IPS-NIHi7 (cell line): ENCODE data around the gene FARP2.

Source experiments
- DNase-seq: peaks from one replicate; pipeline ENCODE4 v3.0.0; 2012; ENCODE audit warnings: mixed read lengths; ENCODE audit errors: extremely low spot score

FARP2 gene

DNA sequence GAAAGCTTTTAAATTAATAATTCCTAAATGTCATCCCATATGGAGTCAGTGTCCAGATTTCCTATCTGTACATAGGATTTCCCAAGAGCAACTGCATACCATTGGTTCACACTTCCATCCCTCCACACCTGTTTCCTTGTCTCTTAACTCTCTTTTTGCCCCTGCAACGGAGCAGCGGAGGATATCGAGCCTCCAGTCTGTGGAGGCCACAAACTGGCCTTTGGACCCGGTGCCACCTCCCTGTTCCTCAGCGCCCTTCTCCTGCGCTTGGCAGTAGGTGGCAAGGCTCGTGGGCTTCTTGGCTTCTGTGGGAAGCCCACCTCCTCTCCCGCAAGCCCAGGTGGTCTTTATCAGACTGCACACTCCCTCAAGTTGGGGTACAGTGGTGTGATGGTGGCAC lies 176.1 kb downstream of the FARP2 start:
- DNase-seq: no peak

DNA sequence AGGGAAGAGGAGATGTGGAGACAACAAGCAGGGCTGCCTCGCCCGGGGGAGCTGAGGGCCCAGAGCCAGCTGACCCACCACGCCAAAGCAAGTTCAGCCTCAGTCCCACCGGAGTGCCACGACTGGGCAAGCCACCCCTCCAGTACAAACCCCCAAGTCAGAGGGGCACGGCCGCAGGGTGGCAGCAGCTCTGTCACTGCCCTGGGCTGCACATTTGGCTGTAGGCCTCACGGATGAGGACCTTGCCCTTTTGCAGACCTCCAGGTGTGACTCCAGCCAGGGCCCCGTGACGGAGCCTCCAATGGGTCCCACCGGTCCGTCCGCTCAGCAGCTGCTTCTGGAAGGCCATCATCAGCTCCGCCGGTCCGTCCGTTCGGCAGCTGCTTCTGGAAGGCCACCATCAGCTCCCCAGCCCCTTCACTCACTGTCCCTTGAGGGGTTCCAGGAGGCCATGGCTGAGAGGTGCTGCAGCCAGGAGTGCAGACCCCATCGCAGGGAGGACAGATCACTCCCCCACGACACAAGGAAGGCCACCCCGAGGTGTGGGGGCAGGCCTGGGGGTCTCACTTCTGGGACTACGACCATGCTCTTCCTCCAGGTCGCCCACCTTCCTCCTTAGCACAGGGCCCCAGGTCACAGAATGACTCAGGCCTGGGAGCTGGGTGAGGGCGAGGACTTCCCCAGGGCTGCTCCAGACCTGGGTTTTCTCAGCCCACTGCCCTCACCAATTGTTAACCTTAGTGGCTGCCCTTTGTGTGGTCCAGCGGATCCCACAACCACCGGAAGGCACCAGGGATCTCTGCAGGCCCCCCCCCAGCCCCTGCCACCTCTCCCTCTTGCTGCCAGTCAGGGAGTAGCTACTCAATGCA lies 176.9 kb downstream of the FARP2 start:
- DNase-seq: peak; percentile 9

DNA sequence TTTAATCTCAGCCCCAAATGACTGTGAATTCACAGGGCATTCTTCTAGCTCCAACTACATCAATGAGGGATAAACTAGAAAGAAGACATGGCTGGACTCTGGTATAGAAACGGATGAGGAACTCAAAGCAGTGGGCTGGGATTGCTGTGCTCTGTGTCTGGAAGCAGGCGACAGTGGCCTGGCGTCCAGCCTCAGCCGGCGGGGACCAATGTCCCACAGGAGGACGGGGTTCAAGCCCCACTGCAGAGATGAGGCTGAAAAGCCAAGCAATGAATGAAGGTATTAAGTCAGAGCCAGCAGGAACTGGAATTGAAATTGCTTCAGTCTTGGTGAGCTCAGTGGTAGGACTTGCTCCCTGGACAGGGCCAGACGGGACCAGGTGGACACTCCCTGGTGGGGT lies 178.2 kb downstream of the FARP2 start:
- DNase-seq: no peak

DNA sequence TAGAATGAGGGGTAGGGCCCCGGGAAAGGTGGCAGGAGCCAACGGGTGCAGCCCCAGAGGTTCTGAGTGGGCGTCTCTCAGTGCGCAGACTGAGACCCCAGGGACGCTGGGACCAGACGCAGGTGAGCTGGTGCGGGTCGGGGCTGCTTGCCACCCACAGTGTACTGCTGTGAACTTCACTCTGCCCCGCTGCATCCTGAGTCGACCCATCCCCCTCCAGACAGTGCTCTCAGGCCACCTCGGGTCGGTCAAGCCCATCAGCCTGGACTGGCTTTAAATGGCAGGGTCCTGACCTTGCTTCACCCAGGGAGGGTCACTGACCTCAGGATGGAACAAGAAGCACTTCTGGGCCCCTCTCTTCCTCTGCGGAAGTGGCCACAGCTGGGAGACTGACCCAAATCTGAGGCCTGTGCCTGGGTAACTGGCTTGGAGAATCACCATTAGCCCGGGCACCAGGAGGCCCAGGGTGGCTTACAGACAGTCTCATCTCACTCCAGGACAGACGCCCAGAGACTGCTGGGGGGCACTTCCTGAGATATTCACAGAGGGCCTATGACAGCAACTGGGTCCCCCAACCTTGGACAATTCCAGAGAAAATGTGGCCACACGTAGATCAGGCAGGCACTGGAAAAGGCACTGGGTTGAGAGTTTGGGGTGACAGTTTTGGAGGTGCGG lies 178.8 kb downstream of the FARP2 start:
- DNase-seq: peak; percentile 11

DNA sequence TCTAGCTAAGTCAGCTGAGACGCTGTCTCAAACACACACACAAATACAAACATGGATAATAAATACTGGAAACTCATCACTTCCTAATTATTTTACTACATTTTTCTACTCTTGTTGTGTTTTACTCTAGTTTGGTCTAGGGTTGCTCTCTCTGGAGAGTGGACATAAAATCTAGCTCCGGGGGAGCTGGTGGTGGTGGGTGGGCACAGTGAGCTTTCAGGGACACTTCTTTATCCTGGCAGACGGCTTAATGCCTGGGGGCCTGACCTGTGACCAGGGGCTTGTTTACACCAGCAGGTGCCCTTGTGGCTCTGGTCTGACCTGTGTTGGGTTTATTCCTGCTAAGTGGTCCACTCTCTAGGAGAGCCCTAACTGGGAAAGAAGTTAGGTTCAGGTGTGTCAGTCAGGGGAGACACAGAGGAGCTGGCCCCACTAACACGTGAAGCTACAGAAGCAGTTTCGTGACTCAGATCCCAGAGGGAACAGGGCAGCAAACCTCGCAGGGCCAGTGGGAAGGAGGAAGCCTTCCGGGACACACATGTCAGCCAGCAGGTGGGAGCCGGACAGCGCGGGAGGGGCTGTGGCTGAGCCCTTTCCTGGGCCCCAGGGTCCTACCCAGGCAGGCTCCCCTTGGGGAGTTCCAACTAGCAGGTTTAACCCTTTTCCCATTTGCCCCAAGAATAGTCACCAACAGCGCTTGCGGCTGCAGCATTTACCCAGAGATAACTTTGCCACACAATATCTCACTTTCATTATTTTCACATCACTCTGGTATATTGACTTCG lies 180.0 kb downstream of the FARP2 start:
- DNase-seq: peak; percentile 7

DNA sequence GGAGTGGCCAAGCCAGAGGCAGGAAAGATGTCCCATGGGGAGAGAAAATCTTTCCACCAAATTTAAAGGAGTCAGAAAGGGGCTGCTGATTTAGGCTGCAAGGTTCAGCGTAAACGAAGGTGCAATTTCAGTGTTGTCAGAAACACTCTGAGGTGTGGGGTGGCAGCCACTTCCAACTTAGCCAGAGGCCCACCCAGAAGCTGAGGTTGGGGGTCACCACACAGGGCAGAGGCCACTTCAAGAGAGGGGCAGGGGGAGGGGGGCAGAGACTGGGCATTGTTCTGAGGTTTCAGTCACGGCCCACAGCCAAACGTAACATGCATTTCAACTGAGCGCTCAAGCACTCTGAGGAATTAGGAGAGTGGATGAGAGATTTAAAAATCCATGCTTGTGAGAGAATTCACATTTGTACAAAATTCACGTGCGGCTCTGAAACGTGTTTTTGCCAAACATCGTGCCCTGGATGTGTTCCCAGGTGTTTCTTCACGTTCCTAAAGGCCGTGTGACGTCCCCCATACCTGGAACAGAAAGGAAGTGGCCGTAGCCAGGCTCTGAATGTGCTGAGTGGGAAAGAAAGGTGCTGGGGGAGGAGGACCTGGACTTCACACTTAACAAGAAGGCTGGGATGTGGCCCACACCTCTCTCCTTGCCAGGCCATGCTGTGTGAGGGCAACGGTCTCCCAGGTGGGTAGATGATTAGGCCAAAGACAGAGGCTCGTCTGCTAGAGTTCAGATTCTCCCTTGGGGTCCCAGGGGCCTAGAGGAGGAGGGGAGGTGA lies 182.9 kb downstream of the FARP2 start:
- DNase-seq: peak; percentile 8

DNA sequence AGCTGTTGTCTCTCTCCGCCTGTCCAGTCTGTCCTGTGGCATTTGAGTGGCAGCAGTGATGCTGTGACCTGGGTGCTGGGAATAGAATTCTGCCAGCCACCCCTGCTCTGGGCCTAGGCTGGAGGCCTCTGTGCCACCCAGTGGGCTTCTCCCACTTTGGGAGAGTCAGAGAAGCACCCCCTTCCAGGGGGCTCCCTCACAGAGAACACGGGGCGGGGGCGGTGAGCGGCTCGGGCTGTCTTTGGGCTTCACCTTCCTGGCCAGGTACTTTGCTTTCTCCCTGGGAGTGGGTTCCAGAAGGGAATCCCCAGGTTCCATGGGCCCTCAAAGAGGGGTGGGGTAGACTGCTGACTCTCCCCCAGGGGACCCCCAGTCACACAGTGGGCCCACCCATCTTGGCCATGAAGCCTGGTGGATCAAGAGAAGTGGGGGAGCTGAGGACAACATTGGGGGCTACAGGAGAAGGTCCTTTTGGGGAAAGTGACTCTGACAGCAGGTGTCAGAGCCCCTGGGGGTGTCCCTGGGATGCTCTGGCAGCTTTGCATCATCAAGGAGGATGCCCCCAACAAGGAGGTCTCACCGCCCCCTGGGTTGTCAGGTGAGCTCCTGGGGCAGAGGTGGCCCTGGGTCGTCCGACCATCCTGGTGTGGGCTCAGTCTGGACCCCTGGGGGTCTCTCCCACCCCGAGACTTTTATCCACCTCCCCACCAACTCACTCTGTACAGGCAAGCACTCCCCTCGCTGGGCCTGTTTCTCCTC lies 183.7 kb downstream of the FARP2 start:
- DNase-seq: peak; percentile 7

DNA sequence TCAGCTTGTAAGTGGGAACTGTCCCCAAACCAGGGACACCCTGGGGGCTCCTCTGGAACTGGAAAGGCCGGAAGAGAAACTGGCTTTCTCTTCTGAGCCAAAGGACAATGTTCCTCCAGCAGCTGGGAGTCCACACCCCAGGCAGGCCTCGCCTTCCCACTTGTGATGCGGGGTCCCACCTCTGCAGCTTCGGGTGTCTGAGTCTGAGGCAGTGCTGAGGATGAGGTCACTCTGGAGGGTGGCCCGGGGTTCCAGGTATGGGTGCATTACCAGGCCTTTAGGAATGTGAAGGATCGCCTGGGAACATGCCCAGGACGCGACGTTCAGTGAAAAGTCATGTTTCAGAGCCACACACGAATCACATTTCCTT lies 184.3 kb downstream of the FARP2 start:
- DNase-seq: peak; percentile 18

DNA sequence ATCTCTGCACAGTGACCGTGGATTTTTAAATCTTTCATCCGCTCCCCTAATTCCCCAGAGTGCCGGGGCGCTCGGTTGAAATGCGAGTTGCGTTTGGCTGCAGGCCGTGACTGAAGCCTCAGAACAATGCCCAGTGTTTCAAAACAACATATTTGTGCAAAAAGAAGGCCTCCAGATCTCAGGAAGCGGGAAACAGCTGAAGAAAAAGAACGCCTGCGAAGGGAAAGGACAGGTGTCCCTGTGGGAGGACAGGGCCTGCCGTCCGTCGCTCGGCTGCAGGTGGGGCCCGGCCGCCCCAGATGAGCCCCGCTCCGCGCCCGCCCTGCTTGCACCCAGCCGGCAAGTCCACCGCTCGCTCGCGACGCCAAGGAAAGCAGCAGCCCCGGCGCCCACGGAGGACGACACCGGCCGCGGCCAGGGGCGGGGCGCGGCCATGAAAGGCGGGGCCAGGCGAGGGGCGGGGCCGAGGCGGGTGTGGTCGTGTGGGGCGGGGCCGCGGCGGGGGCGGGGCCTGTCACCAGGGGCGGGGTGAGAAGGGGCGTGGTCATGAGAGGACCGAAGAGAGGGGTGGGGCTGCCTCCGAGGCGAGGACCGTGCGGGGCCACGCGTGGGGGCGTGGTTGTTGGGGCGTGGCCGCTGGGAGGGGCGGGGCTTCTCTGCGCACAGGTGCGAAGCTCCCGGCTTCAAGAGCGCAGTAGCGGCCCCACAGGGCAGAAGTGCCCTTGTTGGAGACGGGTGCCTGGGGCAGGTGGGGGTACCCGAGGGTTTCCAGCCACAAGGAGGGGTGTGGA lies 184.9 kb downstream of the FARP2 start:
- peak; percentile 98 for DNase-seq

DNA sequence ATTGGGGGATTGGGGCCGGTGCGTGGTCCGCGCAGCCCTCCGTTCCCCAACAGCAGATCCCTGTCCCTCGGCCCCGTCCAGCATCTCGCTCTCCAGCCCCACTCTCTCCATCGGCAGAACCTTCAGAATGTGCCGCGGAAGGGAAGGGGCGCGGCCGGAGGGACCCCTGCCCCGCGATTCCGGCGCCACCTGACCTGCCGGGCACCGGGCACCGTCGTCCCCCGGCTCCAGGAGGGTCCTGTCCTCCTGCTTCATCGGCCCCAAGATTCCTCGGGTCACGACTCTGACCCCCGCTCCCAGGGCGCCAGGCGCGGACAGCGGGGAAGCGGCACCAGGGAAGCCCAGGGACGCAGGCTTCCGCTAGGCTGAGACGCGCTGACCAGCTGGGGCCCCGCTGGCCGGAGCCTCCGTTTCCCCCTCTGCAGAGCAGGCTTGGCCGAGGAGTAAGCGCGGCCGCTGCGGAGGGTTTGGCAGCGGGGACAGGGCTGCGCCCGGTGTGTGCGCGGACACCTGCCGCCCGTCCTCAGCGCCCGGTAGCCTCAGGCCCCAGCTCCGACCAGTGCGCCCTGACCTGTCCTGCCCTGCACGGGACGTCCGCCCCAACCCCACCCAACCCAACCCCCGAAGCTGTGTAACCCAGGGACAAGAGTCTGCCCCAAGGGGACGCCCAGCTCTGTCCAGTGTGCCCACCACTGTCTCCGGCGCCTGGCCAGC lies 185.6 kb downstream of the FARP2 start:
- DNase-seq: peak; percentile 31

DNA sequence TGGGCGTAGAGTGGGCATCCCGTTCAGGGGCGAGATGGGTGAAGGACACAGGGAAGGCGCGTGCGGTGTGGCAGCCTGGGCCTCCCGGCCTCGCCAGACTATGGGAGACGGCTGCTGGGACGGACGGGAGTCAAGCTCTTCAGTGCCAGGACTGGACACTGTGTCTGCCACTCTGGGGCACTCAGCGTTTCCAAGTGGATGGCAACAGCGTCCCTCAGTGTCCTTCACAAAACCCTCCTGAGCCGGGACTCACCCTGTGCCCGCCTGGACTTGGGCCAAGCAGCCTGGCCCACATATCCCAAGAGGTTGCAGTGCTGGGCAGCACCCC lies 186.2 kb downstream of the FARP2 start:
- peak; percentile 5 for DNase-seq
